ENCODE results near the gene SOX21. TPM values are rescaled to one million over a fixed set of nuclear protein-coding genes. Genes with fewer than 3 reads are reported as not detected.

SOX21 gene
- total RNA-seq, result not detected in 2 replicates

GRCh38 chr13:94712287-94712811, at the start of gene SOX21:
SOX21 (minus strand) TSS chr13:94712545; CDS start chr13:94712049, 496 bp downstream.

Other genes with a start within 250 kb of the SOX21 start
- gene DCT, start 232.9 kb downstream of the SOX21 start, total RNA-seq, result not detected in 2 replicates
- gene TGDS, start 116.4 kb downstream of the SOX21 start, total RNA-seq, result 9.9 and 11.3 TPM in 2 replicates
- gene GPR180, start 110.7 kb downstream of the SOX21 start, total RNA-seq, result 8.8 and 11.9 TPM in 2 replicates